ENCODE measurements around the gene ENTPD1. TPM values are rescaled to one million over a fixed set of nuclear protein-coding genes. Genes with fewer than 3 reads are reported as not detected.
"Not testable (repeated sequence)": the region's sequence is repeated elsewhere in the genome, so short reads cannot be mapped to it uniquely, and the experiment has no call there.

Gene ENTPD1
- total RNA-seq, 1 experiment from 2014 or later, result not detected

DNA sequence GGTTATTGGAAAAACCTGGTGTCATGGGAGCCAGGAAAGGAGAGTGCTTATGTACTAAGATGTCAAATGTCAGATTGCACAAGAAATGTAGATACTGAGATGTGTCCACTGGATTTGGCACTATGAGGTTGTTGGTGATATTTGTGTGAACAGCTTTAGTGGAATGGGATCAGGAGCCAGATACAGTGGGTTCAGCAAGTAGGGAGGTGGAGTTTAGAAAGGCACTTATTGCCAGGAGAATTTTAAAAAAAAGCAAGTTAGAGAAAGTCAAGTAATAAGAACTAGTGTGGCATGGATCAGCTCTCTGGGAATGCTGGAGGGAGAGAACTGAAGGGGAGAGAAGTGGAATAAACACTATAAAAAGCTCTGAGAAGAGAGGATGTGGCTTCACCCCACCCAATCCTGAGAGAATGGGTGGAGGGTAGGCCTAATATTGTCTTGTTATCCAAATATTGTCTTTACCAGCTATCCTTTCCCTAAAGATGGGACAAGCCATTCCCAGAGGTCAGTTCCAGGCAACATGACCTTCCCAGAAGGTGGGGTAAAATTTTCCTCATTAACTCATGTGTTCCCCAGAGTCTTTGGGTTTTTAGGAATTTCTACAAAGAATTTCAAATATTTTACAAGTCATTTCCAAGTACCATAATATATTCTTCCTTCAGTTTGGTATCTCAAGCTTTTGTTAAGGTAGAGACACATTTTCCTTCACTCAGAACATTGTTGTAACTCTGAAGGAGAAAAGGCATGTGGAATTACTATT, 42.3 kb downstream of the ENTPD1 start:
- no peaks in the 10 kb centered on the region for H3K4me1 ChIP-seq (replicated peaks; ENCODE audit: insufficient read depth)
- no TSS peak for BruUV-seq (replicated peaks)
- TF ChIP-seq EZH2 (IDR thresholded peaks at IDR 0.05; ENCODE audit: low read depth), result no peak
- TF ChIP-seq, protein P1, sequence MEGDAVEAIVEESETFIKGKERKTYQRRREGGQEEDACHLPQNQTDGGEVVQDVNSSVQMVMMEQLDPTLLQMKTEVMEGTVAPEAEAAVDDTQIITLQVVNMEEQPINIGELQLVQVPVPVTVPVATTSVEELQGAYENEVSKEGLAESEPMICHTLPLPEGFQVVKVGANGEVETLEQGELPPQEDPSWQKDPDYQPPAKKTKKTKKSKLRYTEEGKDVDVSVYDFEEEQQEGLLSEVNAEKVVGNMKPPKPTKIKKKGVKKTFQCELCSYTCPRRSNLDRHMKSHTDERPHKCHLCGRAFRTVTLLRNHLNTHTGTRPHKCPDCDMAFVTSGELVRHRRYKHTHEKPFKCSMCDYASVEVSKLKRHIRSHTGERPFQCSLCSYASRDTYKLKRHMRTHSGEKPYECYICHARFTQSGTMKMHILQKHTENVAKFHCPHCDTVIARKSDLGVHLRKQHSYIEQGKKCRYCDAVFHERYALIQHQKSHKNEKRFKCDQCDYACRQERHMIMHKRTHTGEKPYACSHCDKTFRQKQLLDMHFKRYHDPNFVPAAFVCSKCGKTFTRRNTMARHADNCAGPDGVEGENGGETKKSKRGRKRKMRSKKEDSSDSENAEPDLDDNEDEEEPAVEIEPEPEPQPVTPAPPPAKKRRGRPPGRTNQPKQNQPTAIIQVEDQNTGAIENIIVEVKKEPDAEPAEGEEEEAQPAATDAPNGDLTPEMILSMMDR (conservative IDR thresholded peaks at IDR 0.05), result no peak
- no peak overlapping the region for H3K4me3 ChIP-seq
- no peaks in the 10 kb centered on the region for H3K79me2 ChIP-seq (ENCODE audit: low read depth)
- intact Hi-C loops (cut with micrococcal nuclease; ENCODE audit: unreplicated experiment), result no loop called here
- no peaks in the 10 kb centered on the region for H3F3A ChIP-seq (ENCODE audit: insufficient read depth, low read depth)
- H2AFZ ChIP-seq, result no peak overlapping the region
- no peaks in the 10 kb centered on the region for H4K20me1 ChIP-seq (ENCODE audit: insufficient read depth)
- ChIA-PET CTCF (no interaction called here), POLR2A (ENCODE audit: unreplicated experiment) (no interaction called here)
- no peak for DNase-seq
- no peaks in the 10 kb centered on the region for H3K9me3 ChIP-seq (ENCODE audit: insufficient read depth, low read depth)
- no peaks in the 10 kb centered on the region for H3K36me3 ChIP-seq (ENCODE audit: low read depth)
- no peak overlapping the region for H3K4me2 ChIP-seq
- H3K27ac ChIP-seq, result no peak overlapping the region
- H3K27me3 ChIP-seq (ENCODE audit: insufficient read depth, low read depth), result no peaks in the 10 kb centered on the region
- no peaks in the 10 kb centered on the region for H3K9me2 ChIP-seq (ENCODE audit: insufficient read depth)

GRCh38 chr10:95800286-95800685, 44.3 kb downstream of the ENTPD1 start:
- H3K4me3 ChIP-seq; H3K27me3 ChIP-seq (ENCODE audit: insufficient read depth, low read depth); H3K4me1 ChIP-seq (replicated peaks; ENCODE audit: insufficient read depth); H4K20me1 ChIP-seq (ENCODE audit: insufficient read depth); BruUV-seq (replicated peaks); H3K36me3 ChIP-seq (ENCODE audit: low read depth); intact Hi-C loops (cut with micrococcal nuclease; ENCODE audit: unreplicated experiment); H3K79me2 ChIP-seq (ENCODE audit: low read depth); H3K27ac ChIP-seq; H3F3A ChIP-seq (ENCODE audit: insufficient read depth, low read depth); H3K9me3 ChIP-seq (ENCODE audit: insufficient read depth, low read depth); CTCF ChIA-PET; H3K9me2 ChIP-seq (ENCODE audit: insufficient read depth); H3K4me2 ChIP-seq; H2AFZ ChIP-seq; POLR2A ChIA-PET (ENCODE audit: unreplicated experiment): not testable (repeated sequence)
- peak in 1 of 2 experiments; percentile 46 for DNase-seq

DNA sequence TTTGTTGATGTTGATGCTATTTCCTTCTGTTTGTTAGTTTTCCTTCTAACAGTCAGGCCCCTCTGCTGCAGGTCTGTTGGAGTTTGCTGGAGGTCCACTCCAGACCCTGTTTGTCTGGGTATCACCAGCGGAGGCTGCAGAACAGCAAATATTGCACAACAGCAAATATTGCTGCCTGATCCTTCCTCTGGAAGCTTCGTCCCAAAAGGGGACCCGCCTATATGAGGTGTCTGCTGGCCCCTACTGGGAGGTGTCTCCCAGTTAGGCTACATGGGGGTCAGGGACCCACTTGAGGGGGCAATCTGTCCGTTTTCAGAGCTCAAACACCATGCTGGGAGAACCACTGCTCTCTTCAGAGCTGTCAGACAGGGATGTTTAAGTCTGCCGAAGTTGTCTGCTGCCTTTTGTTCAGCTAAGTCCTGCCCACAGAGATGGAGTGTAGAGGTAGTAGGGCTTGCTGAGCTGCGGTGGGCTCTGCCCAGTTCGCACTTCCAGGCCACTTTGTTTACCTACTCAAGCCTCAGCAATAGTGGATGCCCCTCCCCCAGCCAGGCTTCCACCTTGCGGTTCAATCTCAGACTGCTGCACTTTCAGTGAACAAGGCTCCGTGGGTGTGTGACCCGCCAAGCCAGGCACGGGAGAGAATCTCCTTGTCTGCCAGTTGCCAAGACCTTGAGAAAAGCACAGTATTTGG, 50.9 kb downstream of the ENTPD1 start:
- intact Hi-C loops (cut with micrococcal nuclease; ENCODE audit: unreplicated experiment); BruUV-seq (replicated peaks); H3K9me3 ChIP-seq (ENCODE audit: insufficient read depth, low read depth); H3K9me2 ChIP-seq (ENCODE audit: insufficient read depth); POLR2A ChIA-PET (ENCODE audit: unreplicated experiment); H3K27me3 ChIP-seq (ENCODE audit: insufficient read depth, low read depth); H3K4me1 ChIP-seq (replicated peaks; ENCODE audit: insufficient read depth); H2AFZ ChIP-seq; H3K36me3 ChIP-seq (ENCODE audit: low read depth); H4K20me1 ChIP-seq (ENCODE audit: insufficient read depth); DNase-seq; H3K27ac ChIP-seq; H3K4me3 ChIP-seq; H3K79me2 ChIP-seq (ENCODE audit: low read depth); H3K4me2 ChIP-seq; H3F3A ChIP-seq (ENCODE audit: insufficient read depth, low read depth): not testable (repeated sequence)
- CTCF ChIA-PET, result interaction anchor here (0.7 kb wide), 1 partner anchor 113 kb away, joined by 3 read pairs; the partner anchor contains the start of gene TCTN3

DNA sequence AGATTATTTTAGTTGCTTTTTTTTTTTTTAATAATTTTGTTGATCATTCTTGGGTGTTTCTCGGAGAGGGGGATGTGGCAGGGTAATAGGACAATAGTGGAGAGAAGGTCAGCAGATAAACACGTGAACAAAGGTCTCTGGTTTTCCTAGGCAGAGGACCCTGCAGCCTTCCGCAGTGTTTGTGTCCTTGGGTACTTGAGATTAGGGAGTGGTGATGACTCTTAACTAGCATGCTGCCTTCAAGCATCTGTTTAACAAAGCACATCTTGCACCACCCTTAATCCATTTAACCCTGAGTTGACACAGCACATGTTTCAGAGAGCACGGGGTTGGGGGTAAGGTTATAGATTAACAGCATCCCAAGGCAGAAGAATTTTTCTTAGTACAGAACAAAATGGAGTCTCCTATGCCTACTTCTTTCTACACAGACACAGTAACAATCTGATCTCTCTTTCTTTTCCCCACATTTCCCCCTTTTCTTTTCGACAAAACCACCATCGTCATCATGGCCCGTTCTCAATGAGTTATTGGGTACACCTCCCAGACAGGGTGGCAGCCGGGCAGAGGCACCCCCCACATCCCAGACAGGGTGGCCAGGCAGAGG, 52.8 kb downstream of the ENTPD1 start:
- H3K4me1 ChIP-seq (replicated peaks; ENCODE audit: insufficient read depth); BruUV-seq (replicated peaks); H3K27me3 ChIP-seq (ENCODE audit: insufficient read depth, low read depth); CTCF ChIA-PET; H3K4me2 ChIP-seq; H3K79me2 ChIP-seq (ENCODE audit: low read depth); H4K20me1 ChIP-seq (ENCODE audit: insufficient read depth); intact Hi-C loops (cut with micrococcal nuclease; ENCODE audit: unreplicated experiment); H2AFZ ChIP-seq; H3F3A ChIP-seq (ENCODE audit: insufficient read depth, low read depth); H3K27ac ChIP-seq; H3K9me3 ChIP-seq (ENCODE audit: insufficient read depth, low read depth); DNase-seq; H3K36me3 ChIP-seq (ENCODE audit: low read depth); H3K4me3 ChIP-seq; H3K9me2 ChIP-seq (ENCODE audit: insufficient read depth); POLR2A ChIA-PET (ENCODE audit: unreplicated experiment): not testable (repeated sequence)
